NCI-H2227 (cell line): ENCODE measurements around the gene FAM83F.
A peak's percentile ranks its signal among the peaks of the same experiment; 100 is the strongest.
"Not testable (repeated sequence)": the region's sequence is repeated elsewhere in the genome, so short reads cannot be mapped to it uniquely, and the experiment has no call there.

ENCODE experiments used
- DNase-seq: peaks from one replicate; lab custom pipeline; 2025; ENCODE audit not compliant: unreplicated experiment; lab: John Stamatoyannopoulos, UW

The FAM83F gene

DNA sequence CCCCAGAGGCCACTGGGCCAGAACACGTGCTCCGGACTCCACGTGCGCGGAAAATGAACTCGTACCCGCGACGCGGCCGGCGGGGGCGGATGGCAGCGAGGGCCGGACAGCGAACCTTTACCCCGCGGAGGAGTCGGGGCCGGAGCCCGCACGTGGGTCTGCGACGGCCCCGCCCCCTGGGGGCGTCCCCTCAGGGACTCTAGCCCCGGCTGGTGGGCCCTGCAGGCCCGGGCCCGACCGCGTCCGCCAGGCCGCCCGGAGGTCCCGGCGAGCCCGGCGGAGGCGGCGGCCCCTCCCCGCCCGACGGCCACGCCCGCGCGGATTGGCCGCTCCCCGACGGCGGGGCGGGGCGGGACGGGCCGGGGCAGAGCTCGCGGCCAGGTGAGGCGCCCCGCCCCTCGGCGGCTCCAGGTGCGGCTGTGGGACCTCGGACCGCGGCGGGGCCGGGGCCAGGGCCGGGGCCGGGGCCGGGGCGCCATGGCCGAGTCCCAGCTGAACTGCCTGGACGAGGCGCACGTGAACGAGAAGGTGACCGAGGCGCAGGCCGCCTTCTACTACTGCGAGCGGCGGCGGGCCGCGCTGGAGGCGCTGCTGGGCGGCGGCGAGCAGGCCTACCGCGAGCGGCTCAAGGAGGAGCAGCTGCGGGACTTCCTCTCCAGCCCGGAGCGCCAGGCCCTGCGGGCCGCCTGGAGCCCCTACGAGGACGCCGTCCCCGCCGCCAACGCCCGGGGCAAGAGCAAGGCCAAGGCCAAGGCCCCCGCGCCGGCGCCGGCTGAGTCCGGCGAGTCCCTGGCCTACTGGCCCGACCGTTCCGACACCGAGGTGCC, at the start of gene FAM83F:
Gene FAM83F, plus strand, starts transcription at position 389 of the 827 bp plus-strand sequence. Its CDS starts 89 bp downstream, at position 478.
- DNase-seq: no peak

DNA sequence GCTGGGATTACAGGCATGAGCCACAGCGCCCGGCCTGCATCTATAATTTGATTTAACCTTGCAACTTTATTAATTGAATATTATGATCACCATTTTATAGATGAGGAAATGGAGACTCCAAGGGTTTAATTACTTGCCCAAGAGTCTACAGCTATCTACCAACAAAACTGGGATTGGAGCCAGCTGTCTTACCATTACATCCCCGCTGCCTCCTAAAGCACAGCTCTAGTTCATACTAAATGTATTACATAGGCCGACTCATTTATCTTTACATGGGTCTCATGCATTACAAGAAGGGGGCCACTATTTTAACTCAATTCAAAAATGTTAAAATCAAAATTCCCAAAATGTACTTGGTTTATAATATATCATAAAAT, 48.6 kb upstream of the FAM83F start:
- DNase-seq: no peak

DNA sequence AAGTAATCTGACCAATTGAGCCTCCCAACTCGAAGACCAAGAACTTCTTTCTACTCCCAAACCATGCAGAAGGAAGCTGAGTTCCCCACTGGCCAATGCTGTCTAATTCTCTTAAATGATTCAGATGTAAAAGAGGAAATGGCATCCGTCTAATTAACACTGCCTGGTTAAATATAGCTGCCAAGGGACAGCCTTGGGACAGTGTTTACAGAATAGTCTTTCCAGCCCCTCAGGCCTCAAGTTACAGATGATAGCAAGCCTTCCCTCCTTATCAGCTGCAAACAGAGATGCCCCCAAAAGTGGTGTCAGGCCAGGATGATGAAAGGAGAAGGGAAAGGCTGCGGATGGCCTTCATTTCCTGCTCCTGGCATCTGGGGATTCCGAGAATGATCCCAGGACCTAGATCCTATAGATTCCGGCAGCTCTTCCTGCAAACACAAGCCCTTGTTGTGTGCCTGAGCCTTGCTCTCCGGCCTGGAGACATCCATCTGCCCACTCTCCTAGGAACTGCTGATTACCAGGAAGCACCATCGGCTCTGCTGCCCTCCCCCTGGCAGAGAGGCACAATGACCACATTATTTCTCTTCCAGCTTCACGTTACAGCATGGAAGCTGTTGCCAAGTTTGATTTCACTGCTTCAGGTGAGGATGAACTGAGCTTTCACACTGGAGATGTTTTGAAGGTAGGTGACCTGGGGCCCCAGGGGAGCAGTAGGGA, 48.1 kb upstream of the FAM83F start:
- DNase-seq: no peak

DNA sequence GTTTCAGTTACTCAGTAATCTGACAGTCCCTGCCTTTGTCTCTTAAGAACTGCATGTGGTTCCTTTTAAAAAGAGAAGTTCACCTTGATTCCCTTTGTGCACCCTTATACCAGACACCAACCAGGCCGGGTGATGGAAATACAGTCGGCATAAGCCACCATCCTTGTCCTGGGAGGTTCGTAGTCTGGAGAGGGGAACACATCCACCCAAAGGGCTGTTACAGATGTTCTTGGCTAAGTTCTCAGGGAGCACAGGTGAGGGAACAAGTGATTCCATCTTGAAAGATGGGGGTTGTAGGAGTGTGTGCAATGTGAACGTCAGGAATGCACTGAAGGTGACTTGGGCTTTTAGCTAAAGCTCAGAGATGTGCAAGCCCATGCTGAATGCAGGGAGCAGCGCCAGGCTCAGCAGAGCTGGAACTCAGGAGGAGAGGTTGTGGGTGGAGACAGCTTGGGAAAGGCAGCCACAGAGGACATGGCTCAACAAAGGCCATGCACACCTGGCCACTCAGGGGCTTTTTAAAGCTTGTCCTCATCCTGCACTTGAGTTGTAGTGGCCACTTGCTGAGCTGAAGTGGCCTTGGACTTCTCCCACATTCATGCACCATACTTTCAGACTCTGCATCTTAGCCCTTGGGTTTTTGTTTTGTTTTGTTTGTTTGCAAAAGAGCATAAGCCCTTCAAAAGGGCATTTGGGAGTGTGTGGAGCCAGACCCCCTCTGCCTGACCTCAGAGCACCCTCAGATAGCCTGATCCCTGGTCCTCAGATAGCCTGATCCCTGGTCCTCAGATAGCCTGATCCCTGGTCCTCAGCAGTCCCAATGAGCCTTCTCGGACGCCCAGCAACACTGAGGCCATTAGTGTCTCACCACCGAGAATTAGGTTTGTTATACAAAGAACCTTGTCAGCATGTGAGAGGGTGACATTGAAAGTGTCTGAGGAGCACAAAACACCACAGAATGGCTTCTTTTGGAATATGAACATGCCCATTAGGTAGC, 47.2 kb upstream of the FAM83F start:
- DNase-seq: no peak

DNA sequence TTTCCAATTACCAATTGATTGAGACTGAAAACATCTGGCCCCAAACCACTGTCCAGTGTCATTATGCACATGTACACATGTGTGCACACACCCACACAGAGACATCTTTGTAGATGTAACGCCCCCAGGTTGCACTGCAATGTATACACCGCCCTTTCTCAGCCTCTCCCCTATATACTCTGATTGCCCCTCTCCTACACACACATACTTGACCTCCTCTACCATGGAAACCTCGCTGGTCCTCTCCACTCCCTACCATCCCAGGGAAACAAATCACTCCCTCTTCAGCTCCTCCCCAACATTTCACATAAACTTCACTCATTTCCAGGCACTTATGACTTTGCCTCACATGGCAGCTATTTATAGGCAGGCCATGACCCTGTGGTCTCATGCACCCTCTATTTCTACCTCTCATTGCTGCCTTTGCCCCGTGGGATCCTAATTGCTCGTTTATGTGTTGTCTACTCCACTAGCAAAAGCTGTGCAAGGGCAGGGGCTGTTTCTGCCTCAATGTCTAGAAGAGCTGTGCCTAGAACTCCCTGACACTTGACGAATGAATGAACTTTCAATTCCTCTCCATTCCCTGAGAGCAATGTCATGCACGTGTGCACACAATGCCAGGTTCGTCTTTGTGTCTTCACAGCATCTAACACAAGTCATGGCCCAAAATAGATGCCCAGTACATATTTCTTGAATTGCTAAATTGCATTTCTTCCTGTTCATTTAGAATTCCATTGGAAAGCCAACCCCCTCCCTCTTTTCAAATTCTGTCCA, 44.6 kb upstream of the FAM83F start:
- no peak for DNase-seq

DNA sequence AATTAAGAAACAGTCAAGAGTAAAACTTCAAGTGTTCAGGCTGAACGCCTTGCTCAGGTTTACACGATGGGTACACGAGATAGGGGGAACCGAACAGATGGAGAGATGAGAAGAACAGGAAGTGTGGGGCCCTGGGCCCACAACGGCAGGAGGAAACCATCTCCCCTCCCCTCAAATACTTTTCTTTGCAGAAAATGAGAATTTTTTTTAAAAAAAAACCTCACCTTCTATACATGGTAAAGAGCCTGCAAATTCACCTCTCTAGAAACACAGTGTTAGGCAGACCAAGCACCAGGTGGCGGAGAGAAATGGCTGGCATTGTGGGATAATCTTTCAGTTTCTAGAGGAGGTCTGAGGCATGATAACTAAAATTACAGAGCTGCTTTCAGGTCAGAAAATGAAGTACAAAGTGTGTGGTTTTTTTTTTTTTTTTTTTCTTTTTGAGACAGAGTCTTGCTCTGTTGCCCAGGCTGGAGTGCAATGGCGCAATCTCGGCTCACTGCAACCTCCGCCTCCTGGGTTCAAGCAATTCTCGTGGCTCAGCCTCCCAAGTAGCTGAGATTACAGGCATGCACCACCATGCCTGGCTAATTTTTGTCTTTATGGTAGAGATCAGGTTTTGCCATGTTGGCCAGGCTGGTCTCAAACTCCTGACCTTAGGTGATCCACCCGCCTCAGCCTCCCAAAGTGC, 43.0 kb upstream of the FAM83F start:
- not testable (repeated sequence) for DNase-seq

DNA sequence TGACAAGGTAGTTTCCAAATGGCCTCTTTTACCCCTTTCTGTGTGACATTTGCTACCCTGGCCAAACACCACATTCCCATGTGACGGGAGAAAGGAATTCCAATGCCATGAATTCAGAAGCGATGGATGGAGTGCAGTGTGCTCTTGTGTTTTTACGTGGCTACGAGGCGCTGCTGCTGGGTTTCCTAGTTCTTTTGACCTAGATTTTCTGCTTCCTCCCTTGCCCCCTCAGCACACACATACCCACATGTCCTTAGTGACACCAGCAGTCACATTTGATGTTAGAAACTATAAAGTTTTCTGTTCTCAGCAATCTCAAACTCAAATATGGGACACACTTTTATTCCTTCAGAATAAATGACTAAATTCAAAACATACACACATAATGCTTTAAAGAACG, 42.4 kb upstream of the FAM83F start:
- DNase-seq: no peak

DNA sequence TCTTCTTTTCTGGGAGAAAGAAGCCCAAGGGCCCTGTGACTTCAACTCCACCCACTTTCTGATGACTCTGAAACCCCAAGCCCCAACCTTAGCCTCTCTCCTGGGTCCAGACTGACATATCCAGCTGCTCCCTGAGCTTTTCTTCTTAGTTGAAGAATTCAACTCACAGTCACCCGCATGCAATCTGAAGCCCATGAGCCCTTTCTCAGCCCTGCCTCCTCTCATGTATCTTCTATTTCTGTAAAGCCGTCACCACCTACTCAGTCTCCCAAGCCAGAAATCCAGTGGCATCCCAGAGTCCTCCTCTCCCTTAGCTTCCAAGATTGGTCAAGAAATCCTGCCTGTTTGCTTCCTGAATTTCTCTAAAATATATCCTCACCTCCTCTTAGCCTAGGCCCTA, 41.7 kb upstream of the FAM83F start:
- no peak for DNase-seq

DNA sequence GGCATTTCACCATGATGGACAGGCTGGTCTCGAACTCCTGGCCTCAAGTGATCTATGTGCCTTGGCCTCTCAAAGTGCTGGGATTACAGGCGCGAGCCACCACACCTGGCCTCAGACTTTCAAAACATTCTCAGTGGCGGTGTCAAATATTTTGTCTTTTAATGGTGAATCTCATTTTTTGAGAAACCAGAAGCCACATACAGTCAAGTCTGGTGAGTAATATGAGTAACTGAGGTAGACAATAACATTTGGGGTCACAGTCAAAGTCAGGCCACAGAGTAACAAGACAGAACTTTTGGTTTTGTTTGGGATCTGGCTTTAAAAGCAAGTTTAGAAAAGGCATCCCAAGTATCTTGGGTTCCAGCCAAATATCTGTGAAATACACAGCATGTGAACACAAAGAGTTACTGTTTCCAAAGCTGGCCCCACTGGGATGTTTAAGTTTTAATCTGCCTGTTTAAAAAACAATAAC, 40.1 kb upstream of the FAM83F start:
- DNase-seq: no peak

DNA sequence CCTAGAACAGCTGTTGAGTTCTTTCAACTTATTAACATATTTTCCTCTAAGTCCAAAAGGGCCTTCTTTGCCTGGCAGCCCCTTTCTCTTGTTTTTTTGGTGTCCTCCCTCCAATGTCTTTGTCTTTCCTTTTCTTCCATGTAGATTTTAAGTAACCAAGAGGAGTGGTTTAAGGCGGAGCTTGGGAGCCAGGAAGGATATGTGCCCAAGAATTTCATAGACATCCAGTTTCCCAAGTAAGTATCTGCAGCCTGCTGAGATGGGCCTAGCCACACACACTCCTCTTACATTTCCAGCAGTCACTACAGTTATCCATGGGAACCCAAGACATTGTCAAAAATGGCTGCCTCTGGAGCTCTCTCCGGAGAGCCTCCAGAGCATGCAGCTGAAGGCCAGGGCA, 39.1 kb upstream of the FAM83F start:
- no peak for DNase-seq

DNA sequence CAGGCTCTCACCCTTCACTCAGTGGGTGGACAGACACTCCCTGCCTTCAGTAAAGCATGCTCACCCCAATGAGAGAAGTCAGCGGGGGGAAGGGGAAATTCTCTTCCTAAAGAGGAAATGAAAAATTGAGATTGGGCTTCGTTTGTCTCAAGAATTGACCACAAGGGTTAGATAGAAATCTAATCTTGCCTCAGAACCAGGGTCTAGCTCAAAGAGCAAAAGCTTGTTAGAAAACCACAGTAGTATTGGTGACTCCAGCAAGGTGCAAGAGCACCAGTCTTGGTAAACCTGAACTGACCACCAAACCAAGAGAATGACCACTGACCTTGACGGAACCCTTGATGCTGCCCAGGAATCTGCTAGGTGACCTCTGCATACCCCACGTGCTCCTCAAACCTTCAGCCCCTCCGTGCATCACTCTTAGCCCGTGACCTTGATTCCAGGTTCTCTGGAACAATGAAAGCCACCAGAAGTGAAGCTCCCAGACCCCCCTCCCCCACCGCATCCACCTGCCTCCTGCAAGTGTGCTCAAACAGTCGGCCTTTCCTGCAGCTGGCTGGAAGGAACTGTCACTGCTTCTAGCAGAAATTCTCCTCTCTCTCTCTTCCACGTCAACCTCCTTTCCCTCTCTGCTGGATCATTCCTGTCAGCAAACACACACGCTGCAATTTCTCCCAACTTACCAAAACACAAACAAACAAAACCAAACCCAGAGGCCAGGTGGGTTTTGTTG, 37.7 kb upstream of the FAM83F start:
- no peak for DNase-seq

DNA sequence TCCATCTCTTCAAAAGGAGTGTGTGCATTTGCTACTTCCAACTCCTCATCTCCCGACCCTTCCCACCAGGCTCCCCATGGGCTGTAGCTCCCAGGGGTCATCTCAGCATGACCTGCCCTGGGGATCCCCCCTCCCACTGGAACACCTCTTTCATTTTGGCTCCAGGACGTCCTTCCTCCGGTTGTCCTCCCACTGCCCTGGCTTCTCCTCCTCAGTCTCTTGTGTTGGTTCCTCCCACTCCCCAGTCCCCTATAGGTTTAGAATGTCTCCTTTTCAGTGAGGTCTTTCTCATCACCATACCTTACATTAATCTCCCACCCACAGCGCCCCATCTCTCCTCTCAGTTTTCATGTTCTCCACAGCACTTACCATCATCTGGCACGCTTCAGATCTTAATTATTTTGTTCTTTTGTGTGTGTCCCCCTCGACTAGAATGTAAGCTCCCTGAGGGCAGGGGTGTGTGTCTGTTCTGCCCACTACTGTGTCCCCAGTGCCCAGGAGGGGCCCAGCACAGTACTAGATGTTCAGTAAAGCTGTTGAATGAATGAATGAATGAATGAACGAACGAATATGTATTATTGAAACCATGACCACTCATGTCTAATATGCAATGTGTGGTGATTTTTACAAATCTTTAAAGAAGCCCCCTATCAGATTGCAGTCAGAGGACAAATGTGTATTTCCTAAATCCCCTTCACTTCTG, 36.6 kb upstream of the FAM83F start:
- DNase-seq: no peak

DNA sequence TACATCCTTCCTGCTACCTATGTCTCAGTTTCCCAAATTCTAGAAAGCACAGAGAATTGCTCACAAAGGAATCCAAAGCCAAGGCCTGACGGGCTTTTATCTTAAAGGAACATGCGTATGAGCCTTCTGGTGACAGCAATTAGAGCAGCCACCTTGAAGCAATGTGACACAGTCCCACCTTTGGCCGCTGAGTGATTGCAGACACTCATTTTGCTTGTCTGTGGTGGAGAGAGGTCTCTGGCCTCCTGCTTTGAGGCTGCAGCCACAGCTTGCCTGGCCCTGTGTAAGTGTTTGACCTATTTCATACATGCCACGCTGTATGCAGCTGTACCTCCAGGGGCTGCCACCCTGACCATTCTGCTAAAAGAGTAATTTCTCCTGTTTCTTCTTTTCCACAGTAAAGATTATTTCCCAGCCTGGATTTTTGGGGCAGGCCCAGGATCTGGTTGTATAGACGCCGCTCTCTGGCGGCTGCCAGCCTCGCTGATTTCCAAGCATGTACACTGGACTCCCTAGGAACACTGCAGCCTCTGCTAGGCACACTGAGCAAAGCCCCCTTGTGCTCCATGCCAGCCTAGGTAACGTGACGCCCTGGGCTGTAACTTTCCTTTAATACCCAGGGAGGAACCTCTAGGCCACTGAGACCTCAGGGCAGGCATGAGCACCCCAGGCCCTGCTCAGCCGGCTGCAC, 35.7 kb upstream of the FAM83F start:
- DNase-seq: no peak

DNA sequence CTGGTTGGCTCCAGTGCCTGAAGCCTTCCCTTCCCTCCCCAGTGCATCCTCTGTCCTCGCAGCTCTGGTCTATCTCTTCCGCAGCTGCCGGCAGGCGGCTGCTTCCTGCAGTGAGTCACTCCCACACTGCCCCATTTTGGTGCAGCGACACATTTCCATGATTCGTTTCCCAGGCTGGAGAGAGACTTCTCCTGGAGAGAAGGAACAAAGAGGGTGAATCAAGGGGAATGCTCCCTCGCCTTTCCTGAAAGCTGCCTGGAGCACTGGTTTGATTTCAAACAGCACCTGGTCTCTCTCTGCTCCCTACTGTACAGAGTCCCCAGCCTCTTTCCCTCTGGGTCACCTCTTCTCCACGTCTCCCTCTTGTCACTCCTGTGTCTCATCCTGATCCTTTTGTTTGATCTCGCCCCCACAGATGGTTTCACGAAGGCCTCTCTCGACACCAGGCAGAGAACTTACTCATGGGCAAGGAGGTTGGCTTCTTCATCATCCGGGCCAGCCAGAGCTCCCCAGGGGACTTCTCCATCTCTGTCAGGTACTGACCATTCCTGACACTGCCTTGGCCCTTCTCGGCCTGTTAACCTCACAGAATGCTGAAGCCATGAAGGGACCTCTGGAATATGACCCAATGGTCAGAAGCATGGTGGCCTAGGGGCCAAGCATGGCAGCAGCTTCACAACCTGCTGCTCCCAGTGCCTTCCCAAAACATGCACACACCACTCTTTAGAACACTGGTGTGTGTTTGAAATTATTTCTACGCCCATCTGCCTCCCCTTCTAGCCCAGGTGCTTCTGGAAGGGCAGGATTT, 34.9 kb upstream of the FAM83F start, which contains the start of gene TMA7B:
Gene TMA7B, plus strand, starts transcription at position 758 of the 808 bp plus-strand sequence. CDS start 3,978 bp downstream, outside the sequence.
- DNase-seq: peak; percentile 40

DNA sequence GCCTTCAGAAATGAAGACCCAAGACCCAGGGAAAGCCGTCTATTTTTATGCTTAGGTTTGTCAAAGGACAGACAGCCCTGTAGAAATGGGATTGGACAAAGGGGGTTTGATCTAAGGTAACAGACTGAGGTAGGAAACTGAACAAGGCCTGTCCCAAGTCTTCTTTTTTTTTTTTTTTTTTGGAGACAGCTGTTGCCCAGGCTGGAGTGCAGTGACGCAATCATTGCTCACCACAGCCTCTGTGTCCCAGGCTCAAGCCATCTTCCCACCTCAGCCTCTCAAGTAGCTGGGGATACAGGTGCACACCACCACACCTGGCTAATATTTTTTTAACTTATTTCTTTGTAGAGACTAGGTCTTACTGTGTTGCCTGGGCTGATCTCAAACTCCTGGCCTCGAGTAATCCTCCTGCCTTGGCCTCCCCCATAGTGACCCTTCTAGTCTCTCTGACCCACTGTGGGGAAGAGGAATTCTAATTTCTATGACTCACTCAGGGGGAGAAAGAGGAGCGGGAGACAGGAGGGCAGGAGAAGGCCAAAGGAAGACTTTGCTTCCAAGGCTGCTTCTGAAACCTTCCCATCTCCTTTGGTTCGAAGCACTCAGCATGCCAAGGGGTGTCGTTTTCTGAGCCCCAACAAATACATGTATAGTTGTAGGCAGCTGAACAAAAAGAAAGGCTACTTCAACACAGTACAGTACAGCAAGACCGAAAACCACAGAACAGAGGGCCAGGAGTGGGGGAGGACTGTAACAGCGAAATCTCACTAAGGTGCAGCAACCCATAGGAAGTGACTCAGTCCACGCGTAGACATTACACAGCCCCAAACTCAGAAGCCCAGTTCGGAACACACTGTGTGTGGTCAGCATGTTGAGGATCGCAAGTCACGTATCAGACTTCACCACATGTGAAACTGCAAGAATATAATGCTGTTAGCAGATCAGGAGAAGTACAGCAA, 33.7 kb upstream of the FAM83F start:
- DNase-seq: no peak

DNA sequence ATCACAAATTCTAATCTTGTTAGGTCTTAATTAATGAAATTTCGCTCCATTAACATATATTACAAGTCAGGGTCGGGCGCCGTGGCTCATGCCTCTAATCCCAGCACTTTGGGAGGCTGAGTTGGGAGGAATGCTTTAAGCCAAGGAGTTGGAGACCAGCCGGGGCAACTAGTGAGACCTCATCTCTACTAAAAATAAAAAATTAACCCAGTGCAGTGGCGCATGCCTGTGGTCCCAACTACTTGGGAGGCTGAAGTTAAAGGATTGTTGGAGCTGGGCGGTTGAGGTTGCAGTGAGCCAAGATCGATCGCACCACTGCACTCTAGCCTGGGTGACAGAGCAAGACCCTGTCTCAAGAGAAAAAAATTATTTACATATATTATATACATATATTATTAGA, 32.7 kb upstream of the FAM83F start:
- no peak for DNase-seq
